A549 (cell line): Measurements from ENCODE around the gene DAD1. TPM values are rescaled to one million over a fixed set of nuclear protein-coding genes. Genes with fewer than 3 reads are reported as not detected.

ENCODE experiments used
- ATAC-seq, 2 experiments: fragments of 200-7000 bp in 1 of 2; fragments of >200 bp in 1 of 2; cut with Nextera tagmentation in 1 of 2; cut with Tn5 transposase in 1 of 2; 3 replicates each; pipeline versions ENCODE4 v1.8.0 to v1.9.1; 2018 to 2020; ENCODE audit warnings: mild to moderate bottlenecking in 1 of 2, moderate library complexity in 1 of 2
- CTCF ChIA-PET: fragments of 300-600 bp; sonication (Branson Sonifier 250); formaldehyde crosslinking; extraction: SDS; loops from one replicate; lab custom pipeline; 2021; ENCODE audit warnings: antibody characterized with exemption, inconsistent platforms; lab: Yijun Ruan, JAX
- POLR2A ChIA-PET: fragments of 350-600 bp; formaldehyde crosslinking; extraction: SDS; loops from one replicate; lab custom pipeline; 2021; ENCODE audit warnings: antibody characterized with exemption, inconsistent platforms; lab: Yijun Ruan, JAX
- DNase-seq, 2 experiments: peaks; one replicate each; pipeline versions ENCODE4 v3.0.0 to v3.0.0-alpha.2; 2011 to 2016; ENCODE audit warnings: low read depth in 1 of 2, low spot score in 1 of 2
- FAIRE-seq: peaks from 2 replicates; lab custom pipeline; 2011; peaks lifted over from hg19 to GRCh38; lab: Jason Lieb, UNC
- H3K27ac ChIP-seq, 2 experiments: fragments of >200 bp; sonication (Bioruptor Twin); formaldehyde crosslinking; 3 replicates each; pipeline ENCODE4 v1.5.1; 2016 to 2017
- H3K4me1 ChIP-seq: fragments of >200 bp; sonication (Bioruptor Twin); formaldehyde crosslinking; 3 replicates; pipeline ENCODE4 v1.6.1; 2016
- H3K4me2 ChIP-seq: fragments of >200 bp; sonication (Bioruptor Twin); formaldehyde crosslinking; 3 replicates; pipeline ENCODE4 v1.6.1; 2016
- H3K4me3 ChIP-seq: fragments of >200 bp; sonication (Bioruptor Twin); formaldehyde crosslinking; 3 replicates; pipeline ENCODE4 v1.5.1; 2016
- H3K9me3 ChIP-seq: fragments of >200 bp; sonication (Bioruptor Twin); formaldehyde crosslinking; 3 replicates; pipeline ENCODE4 v1.6.1; 2016
- CBX2 ChIP-seq: fragments of 200-600 bp; sonication (generic); IDR thresholded peaks from 2 replicates; pipeline ENCODE4 v1.6.1; 2016; ENCODE audit warnings: low read depth, mild to moderate bottlenecking, borderline replicate concordance
- CBX8 ChIP-seq: fragments of 200-600 bp; sonication (generic); IDR thresholded peaks from 2 replicates; pipeline ENCODE4 v1.6.1; 2016
- CHD2 ChIP-seq: fragments of 150-350 bp; IDR thresholded peaks from 2 replicates; pipeline ENCODE4 v1.6.1; 2014; ENCODE audit warnings: low read length; ENCODE audit not compliant: partially characterized antibody
- CHD4 ChIP-seq: fragments of 200-600 bp; sonication (generic); IDR thresholded peaks from 2 replicates; pipeline ENCODE4 v1.6.1; 2016; ENCODE audit warnings: antibody characterized with exemption, mild to moderate bottlenecking, borderline replicate concordance
- E2F6 ChIP-seq: IDR thresholded peaks from 2 replicates; pipeline ENCODE4 v1.6.1; 2012; ENCODE audit warnings: low read depth, borderline replicate concordance
- ESRRA ChIP-seq: fragments of 150-350 bp; IDR thresholded peaks from 2 replicates; pipeline ENCODE4 v1.6.1; 2014; ENCODE audit warnings: mild to moderate bottlenecking, low read length, borderline replicate concordance
- FOSL2 ChIP-seq, 2 experiments: fragments of 450-650 bp in 1 of 2; fragments of >200 bp in 1 of 2; sonication (Bioruptor Twin) in 1 of 2; formaldehyde crosslinking; IDR thresholded peaks; 2 replicates each; pipeline versions ENCODE4 v1.5.0 to v1.6.1; 2016 to 2020; ENCODE audit warnings: mild to moderate bottlenecking in 1 of 2, moderate library complexity in 1 of 2
- HEYL ChIP-seq: fragments of 250-450 bp; sonication (Bioruptor Pico); IDR thresholded peaks from 2 replicates; pipeline ENCODE4 v1.8.0; 2021; ENCODE audit warnings: mild to moderate bottlenecking, moderate library complexity
- HOXA7 ChIP-seq: fragments of 250-450 bp; sonication (Bioruptor Pico); IDR thresholded peaks from 2 replicates; pipeline ENCODE4 v1.5.0; 2020; ENCODE audit warnings: mild to moderate bottlenecking, moderate library complexity
- HOXB13 ChIP-seq: fragments of 250-450 bp; sonication (Bioruptor Pico); IDR thresholded peaks from 2 replicates; pipeline ENCODE4 v1.5.0; 2020; ENCODE audit warnings: low read depth, mild to moderate bottlenecking, moderate library complexity
- JUNB ChIP-seq: fragments of >200 bp; sonication (Bioruptor Twin); formaldehyde crosslinking; IDR thresholded peaks from 2 replicates; pipeline ENCODE4 v1.6.1; 2016
- KDM1A ChIP-seq: fragments of 200-600 bp; sonication (generic); IDR thresholded peaks from 2 replicates; pipeline ENCODE4 v1.6.1; 2016; ENCODE audit warnings: low read depth, mild to moderate bottlenecking
- MAFK ChIP-seq: fragments of 450-650 bp; IDR thresholded peaks from 2 replicates; pipeline ENCODE4 v1.6.1; 2014; ENCODE audit not compliant: partially characterized antibody
- MAZ ChIP-seq: fragments of 150-350 bp; IDR thresholded peaks from 2 replicates; pipeline ENCODE4 v1.6.1; 2014; ENCODE audit warnings: antibody characterized with exemption, low read depth, low read length, borderline replicate concordance
- RAD21 ChIP-seq, 2 experiments: fragments of >200 bp in 1 of 2; sonication (Bioruptor Twin) in 1 of 2; formaldehyde crosslinking in 1 of 2; IDR thresholded peaks in 1 of 2; conservative IDR thresholded peaks in 1 of 2; 2 replicates in 1 of 2; 3 replicates in 1 of 2; pipeline ENCODE4 v1.6.1; 2012 to 2018; ENCODE audit warnings: inconsistent platforms in 1 of 2
- RARB ChIP-seq: fragments of 250-450 bp; sonication (Bioruptor Pico); IDR thresholded peaks from 2 replicates; pipeline ENCODE4 v1.8.0; 2021; ENCODE audit warnings: mild to moderate bottlenecking, moderate library complexity
- RCOR1 ChIP-seq: fragments of 150-350 bp; IDR thresholded peaks from 2 replicates; pipeline ENCODE4 v1.6.1; 2014; ENCODE audit warnings: antibody characterized with exemption, low read length, low read depth
- RNF2 ChIP-seq: fragments of 200-600 bp; sonication (generic); IDR thresholded peaks from 2 replicates; pipeline ENCODE4 v1.6.1; 2016; ENCODE audit warnings: low read depth, mild to moderate bottlenecking, antibody characterized with exemption, moderate library complexity, borderline replicate concordance
- SMC3 ChIP-seq: fragments of >200 bp; sonication (Bioruptor Twin); formaldehyde crosslinking; IDR thresholded peaks from 3 replicates; pipeline ENCODE4 v1.6.1; 2018; ENCODE audit warnings: inconsistent platforms
- TP53 ChIP-seq: fragments of 250-450 bp; sonication (Bioruptor Pico); IDR thresholded peaks from 2 replicates; pipeline ENCODE4 v1.5.0; 2021; ENCODE audit warnings: mild to moderate bottlenecking, moderate library complexity
- ZNF302 ChIP-seq: fragments of 250-450 bp; sonication (Bioruptor Pico); IDR thresholded peaks from 2 replicates; pipeline ENCODE4 v1.9.0; 2021; ENCODE audit warnings: inconsistent platforms, mild to moderate bottlenecking, moderate library complexity
- WGBS: methylation state at CpG from one replicate; pipeline ENCODE4 v1.1.6; 2017; ENCODE audit errors: missing lambda C conversion rate; 5-methylcytosine and 5-hydroxymethylcytosine counted together
- polyA plus RNA-seq, 4 experiments: library from polyadenylated mRNA; depleted of rRNA in 3 of 4; stranded (reverse); fragments of >200 nt; fragmentation: RNase III in 1 of 4; extraction: RNeasy Plus Mini Kit Qiagen cat#74134 plus additional on column Dnase treatment in 1 of 4; gene quantifications; 2 replicates in 3 of 4; 3 replicates in 1 of 4; pipeline ENCODE4 v1.2.3, GENCODE V29; 2011 to 2017
- TF ChIP-seq, protein P1 (sequence below): IDR thresholded peaks from 2 replicates; pipeline ENCODE4 v1.6.1; 2012
- TF ChIP-seq, protein P2 (sequence below): fragments of >200 bp; sonication (Bioruptor Twin); formaldehyde crosslinking; IDR thresholded peaks from 3 replicates; pipeline ENCODE4 v1.5.1; 2016

Gene DAD1
- polyA plus RNA-seq, 2 of the 4 experiments (the other 2 are of a cell fraction), result 317 to 474 TPM

GRCh38 chr14:22573804-22574203 is 15.2 kb downstream of the DAD1 start:
- no peak for TF ChIP-seq HEYL
- TF ChIP-seq, protein P1, sequence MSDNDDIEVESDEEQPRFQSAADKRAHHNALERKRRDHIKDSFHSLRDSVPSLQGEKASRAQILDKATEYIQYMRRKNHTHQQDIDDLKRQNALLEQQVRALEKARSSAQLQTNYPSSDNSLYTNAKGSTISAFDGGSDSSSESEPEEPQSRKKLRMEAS, result no peak
- TF ChIP-seq KDM1A, result no peak
- TF ChIP-seq RNF2, result no peak
- no peak for TF ChIP-seq SMC3
- no peak for TF ChIP-seq MAZ
- no peak for TF ChIP-seq HOXB13
- no peak for TF ChIP-seq CHD2
- TF ChIP-seq RCOR1, result no peak
- TF ChIP-seq ESRRA, result no peak
- no peak for TF ChIP-seq ZNF302
- TF ChIP-seq TP53 (CRISPR knock-in tag), result no peak
- no peak for TF ChIP-seq RARB (CRISPR knock-in tag)
- TF ChIP-seq CBX2, result no peak
- TF ChIP-seq HOXA7 (CRISPR knock-in tag), result no peak
- 95% methylated on average over 3 of the region's 3 CpGs for WGBS
- no peak for ATAC-seq
- CTCF ChIA-PET, result interaction anchor here (1.0 to 16.3 kb wide), 4 partner anchors 15 to 248 kb away, joined by 3 to 376 read pairs (median 86); partner anchors contain the start of genes ABHD4, DAD1 and OR6J1
- no peak for FAIRE-seq
- Histone ChIP-seq H3K4me2 (no peak overlapping the region), H3K4me1 (peaks cover 41% of the 10 kb centered on the region), H3K4me3 (no peak overlapping the region), H3K9me3 (no peaks in the 10 kb centered on the region), H3K27ac (no peak overlapping the region)
- no peak for DNase-seq
- POLR2A ChIA-PET, result no interaction called here

DNA sequence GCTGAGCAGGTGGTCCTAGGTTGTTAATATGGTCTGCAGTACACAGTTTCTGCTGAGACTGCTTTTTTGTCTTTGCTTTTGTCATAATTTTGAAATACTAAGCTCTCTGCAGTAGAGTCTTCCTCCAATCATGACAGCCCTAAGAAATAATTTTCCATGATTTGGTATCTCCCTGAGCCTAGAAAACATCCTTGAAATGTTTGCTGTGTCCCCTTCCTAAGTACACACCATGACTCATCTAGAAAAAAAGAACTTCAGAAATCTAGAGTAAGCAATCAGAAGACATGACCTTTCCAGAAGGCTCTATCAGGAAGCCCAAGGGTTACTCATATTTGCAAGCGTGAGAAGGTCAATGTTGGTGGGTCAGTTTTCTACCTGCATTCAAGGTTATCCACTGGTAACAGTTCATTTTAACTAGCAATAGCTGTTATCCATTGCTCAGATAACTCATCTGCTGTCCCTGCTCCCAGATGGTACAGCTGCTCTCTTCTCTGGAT is 16.4 kb downstream of the DAD1 start:
- TF ChIP-seq MAFK (peak; percentile 92), FOSL2 (IDR thresholded peaks at IDR 0.05) (peak; percentile 48; the same call in 1 of the 2 replicates), FOSL2 (CRISPR knock-in tag; IDR thresholded peaks at IDR 0.05) (peak; percentile 82), JUNB (peak; percentile 49), E2F6 (no peak), CHD4 (no peak), CBX8 (no peak), CHD2 (no peak), ESRRA (peak; percentile 73; the same call in 1 of the 2 replicates), HEYL (no peak)
- CTCF ChIA-PET, result interaction anchor here (0.7 to 16.3 kb wide), 10 partner anchors 9 to 294 kb away, joined by 3 to 376 read pairs (median 62); partner anchors contain the start of genes ABHD4, DAD1 and OR6J1
- Histone ChIP-seq H3K4me2 (peak overlapping the region; percentile 69), H3K27ac (peak overlapping the region; percentile 67 to 75), H3K9me3 (no peaks in the 10 kb centered on the region), H3K4me1 (peaks cover 40% of the 10 kb centered on the region), H3K4me3 (no peak overlapping the region)
- POLR2A ChIA-PET, result interaction anchor here (0.7 to 2.2 kb wide), 3 partner anchors 17 to 300 kb away, joined by 5 to 7 read pairs (median 5); partner anchors contain the start of gene DAD1
- ATAC-seq (peak; percentile 69 to 72; a peak in 5 of 6 replicates), DNase-seq (peak; percentile 24 to 65), FAIRE-seq (peak; percentile 70)
- WGBS, result 10% methylated on average over 1 of the region's 1 CpG

DNA sequence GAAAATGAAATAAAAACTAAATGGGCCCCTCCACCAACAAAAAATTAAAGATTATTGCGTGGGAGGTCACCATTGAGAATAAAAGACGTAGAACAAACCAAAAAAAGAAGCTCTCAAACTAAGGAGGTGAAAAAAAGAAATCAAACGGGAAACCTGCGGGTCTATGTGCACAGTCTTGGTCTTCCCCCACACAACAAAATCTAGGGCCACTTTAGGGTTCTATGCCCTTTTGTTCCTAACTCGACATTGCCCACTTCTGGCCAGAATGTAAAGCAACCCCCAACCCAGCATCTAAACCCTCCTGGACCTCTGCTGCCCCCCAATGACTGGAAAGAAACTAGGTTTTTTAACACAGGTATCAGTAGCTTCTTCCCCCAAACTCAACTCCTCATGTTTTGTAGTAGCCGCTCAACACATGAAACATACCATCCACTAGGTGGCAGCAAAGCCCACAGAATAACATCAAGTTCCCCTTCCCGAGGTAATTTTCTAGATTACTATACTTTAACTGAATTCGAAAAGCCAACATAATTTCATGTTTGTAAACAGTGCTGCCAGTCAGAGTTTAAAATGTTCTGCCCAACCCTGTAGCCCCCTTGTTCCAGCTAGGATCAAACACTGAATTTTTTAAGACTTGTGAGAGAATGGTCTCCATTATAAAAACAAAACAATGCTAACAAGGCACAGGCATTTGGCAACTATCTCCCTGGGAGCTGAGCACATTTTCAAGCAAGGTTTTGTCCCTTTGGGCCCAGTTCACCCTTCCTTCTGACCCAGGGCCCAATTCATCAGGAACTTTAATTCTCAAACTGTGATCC is 18.7 kb downstream of the DAD1 start:
- H3K4me3 ChIP-seq, result no peak overlapping the region
- peak overlapping the region; percentile 4; the same call in 2 of the 3 replicates for H3K4me2 ChIP-seq
- WGBS, result 18% methylated on average over 8 of the region's 8 CpGs
- FAIRE-seq, result peak; percentile 68
- H3K27ac ChIP-seq, result peak overlapping the region; percentile 51 to 80; a peak in 5 of 6 replicates
- POLR2A ChIA-PET, result interaction anchor here (0.5 to 1.6 kb wide), 6 partner anchors 19 to 196 kb away, joined by 3 to 7 read pairs (median 5); partner anchors contain the start of genes DAD1, OR6J1 and OXA1L
- peaks cover 37% of the 10 kb centered on the region for H3K4me1 ChIP-seq
- ATAC-seq, result peak; percentile 82 to 87
- peak; percentile 78 to 89 for DNase-seq
- no peaks in the 10 kb centered on the region for H3K9me3 ChIP-seq
- CTCF ChIA-PET, result interaction anchor here (0.6 to 16.3 kb wide), 114 partner anchors 10 to 779 kb away, joined by 3 to 376 read pairs (median 5); partner anchors contain the start of genes ABHD4, DAD1, LRP10 and MRPL52
- TF ChIP-seq, protein P2, sequence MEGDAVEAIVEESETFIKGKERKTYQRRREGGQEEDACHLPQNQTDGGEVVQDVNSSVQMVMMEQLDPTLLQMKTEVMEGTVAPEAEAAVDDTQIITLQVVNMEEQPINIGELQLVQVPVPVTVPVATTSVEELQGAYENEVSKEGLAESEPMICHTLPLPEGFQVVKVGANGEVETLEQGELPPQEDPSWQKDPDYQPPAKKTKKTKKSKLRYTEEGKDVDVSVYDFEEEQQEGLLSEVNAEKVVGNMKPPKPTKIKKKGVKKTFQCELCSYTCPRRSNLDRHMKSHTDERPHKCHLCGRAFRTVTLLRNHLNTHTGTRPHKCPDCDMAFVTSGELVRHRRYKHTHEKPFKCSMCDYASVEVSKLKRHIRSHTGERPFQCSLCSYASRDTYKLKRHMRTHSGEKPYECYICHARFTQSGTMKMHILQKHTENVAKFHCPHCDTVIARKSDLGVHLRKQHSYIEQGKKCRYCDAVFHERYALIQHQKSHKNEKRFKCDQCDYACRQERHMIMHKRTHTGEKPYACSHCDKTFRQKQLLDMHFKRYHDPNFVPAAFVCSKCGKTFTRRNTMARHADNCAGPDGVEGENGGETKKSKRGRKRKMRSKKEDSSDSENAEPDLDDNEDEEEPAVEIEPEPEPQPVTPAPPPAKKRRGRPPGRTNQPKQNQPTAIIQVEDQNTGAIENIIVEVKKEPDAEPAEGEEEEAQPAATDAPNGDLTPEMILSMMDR, result peak; percentile 95
- TF ChIP-seq SMC3, result peak; percentile 82
- TF ChIP-seq RAD21 (conservative IDR thresholded peaks at IDR 0.05 in 1 of 2, IDR thresholded peaks at IDR 0.05 in 1 of 2), result peak; percentile 92 to 95
- TF ChIP-seq JUNB, result no peak
- no peak for TF ChIP-seq E2F6
- TF ChIP-seq, all 56 proteins: peak for 3
